GM21825 (cell line): ENCODE measurements around the gene VARS2.
"Not testable (repeated sequence)": the region's sequence is repeated elsewhere in the genome, so short reads cannot be mapped to it uniquely, and the experiment has no call there.

Experiments used
- ATAC-seq: cut with Tn5 transposase; IDR thresholded peaks from one replicate; pipeline ENCODE4 v1.9.1; 2021; ENCODE audit warnings: mild to moderate bottlenecking, moderate library complexity; ENCODE audit not compliant: unreplicated experiment

Gene VARS2

DNA sequence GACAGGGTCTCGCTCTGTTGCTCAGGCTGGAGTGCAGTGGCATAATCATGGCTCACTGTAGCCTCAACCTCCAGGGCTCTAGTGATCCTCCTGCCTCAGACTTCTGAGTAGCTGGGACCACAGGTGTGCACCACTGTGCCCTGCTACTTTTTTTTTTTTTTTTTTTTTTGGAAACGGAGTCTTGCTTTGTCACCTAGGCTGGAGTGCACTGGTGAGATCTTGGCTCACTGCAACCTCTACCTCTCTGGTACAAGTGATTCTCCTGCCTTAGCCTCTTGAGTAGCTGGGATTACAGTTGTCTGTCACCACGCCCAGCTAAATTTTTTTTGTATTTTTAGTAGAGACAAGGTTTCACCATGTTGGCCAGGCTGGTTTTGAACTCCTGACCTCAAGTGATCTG lies 13.0 kb downstream of the VARS2 start:
- not testable (repeated sequence) for ATAC-seq

DNA sequence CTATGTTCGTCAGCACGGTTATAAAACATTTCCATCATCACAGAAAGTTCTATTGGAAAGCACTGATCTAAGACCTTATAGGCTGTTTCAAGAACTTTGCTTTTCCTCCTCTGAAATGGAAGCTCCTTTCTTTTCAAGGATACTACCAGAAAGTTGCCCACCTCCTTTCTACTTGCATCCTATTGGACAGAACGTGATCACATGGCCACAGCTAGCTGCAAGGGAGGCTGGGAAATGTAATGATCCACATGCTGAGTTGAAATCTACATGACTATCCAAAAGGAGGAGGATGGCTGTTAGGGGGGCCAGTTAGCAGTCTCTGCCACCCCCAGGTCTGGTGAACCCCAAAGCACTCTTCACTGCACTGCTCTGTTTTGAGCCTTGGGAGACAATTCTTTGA lies 14.6 kb downstream of the VARS2 start:
- no peak for ATAC-seq

DNA sequence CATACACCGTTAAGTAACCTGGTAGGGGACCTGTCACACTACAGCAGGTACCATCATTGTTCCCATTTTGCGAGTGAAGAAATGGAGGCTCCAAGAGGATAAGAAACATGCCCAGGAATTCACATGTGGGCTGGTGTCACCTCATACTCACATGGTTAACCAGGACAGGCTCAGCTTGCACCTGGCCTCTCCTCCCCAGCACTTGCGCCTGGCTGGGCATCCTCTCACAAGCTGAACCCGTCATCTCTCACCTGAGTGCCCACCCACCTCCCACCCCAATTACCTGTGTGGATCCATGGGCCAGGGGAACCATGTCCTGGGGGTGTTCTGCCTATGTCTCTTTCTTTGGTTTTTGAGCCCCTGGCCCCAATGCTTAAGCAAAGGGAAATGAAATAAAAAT lies 16.5 kb downstream of the VARS2 start:
- ATAC-seq = no peak

DNA sequence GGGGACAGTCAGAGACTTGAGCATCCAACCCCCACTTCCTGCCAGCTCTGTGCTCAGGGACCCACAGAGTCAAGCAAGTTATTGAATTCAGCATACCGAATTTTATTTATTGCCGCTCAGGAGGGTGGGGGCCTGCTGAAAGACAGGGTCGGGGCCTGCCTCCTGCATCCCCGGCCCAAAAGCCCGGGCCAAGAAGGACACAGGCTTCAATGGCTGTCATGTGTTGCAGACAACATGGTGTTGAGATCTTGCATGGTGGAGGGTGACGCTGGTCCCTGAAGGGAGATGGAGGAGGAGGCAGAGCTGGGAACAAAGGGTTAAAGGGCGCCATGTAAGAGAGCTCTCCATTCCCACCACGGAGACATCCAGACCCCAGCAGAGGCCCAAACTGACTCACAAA lies 17.2 kb downstream of the VARS2 start:
- no peak for ATAC-seq

DNA sequence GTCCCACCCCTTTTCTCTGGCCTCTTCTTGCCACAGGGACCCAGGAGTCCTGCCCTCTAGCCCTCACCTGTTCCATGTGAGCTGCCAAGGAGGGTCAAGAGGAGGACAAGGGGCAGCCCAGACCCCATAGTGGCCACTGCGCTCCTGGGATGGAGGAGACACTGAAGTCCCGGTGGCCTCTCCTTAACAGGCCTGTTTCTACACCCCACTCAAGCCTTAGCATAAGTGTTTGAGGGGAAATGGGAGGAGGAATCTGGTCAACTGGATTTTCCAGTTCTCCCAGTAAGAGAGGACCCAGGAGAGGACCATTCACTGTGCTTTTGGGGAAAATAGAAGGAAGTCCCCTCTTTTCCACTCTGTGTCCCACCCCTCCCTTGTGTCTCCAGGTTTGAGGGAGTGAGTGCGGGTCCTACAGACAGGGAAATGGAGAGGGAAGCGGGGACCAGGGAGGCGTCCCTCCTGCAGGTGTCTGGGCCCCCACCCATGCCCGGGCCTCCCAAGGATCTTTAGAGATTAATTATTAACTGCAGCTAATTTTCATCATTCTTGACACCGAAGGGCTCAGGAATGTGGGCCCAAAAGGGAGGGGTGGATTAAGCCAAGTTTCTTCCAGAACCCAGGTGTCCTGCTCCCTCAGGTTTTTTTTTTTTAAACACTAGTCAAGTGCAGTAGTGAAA lies 18.1 kb downstream of the VARS2 start, which contains the start of gene SFTA2:
SFTA2 (minus strand) TSS at position 202 of the 677 bp plus-strand sequence; CDS start at position 128, 74 bp downstream.
- ATAC-seq = no peak

DNA sequence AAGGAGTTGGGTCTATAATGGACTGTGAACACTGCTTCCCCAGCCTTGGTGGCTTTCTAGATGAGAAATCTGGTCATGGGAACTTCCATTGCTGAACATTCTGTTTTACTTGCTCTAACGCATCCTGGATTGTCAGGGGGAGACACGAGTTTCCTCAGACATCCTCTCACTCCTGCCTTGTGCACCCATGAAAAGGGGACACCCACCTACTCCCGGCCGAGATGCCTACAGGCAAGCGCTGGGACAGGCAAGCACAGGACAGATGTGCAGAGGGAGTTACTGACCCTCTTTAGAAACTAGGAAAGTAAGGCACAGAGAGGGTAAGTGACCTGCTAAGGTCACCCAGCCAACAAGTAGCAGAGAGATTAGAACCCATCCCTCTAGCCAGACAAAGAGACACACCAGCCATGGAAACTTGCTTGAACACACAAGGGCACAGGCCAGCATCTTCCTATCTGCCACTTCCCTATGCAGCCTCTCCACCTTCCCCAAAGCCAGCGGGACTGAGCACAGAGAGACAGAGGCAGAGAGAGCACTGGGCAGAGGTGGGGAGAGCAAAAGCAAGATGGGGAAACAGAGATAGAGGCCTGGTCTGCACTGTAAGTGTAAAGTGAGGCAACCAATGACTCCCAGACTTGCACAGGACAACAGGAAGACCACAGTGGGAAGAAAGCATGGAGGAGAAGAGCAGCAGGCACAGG lies 18.8 kb downstream of the VARS2 start:
- ATAC-seq = no peak

DNA sequence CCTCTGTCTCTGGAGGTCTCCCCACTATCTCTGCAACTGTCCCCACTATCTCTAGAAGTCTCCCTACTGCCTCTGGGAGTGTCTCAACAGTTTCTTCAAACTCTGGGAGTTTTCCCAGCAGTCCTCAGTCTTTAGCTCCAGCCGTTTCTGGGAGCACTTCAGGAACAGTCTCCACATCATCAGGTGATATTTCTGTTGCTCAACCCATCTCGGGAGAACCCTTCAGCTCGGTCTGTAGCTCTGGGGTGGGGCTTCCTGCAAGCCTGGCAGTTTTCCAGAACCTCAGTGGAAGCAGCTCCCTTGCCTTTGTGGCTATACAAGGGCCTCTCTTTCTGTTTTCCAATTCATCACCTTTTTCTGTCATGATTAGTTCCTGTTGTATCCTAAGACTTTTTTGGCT lies 21.0 kb downstream of the VARS2 start:
- ATAC-seq = no peak

DNA sequence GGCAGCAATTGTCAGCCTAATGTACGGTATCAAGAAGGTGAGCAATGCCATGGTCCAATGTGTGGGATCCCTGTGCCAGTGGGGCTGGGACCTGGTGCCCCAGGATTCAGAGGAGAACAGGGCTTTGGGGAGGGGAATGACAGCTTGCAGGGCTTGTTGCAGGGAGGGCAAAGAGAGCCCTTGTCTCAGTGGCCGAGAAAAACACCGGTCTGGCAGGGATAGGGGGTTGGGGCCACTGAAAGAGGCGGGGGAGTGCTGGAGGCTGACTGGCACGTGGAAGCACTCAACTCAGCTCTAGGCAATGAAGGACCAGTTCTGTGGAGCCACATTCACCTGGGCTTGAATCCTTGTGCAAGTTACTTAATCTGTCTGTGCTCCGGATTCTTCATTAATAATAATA lies 23.2 kb downstream of the VARS2 start:
- ATAC-seq = no peak

DNA sequence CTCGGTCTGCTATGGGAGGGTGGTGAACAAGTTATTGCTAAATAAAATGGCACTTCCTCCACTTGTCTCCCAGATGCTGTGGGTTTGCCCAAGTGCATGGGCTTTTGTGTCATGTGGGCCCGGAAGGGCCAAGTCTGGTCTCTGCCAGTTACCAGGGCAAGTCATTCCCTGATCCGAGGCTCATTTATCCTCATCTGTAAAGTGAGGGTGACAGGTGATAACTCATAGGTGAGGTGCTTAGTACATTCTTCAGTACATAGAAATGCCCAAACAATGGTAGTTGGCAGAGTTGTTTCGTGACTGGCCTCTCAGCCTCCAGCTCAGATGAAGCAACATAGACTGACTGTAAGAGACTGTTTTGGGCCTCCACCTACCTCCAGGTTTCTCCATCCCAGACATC lies 24.7 kb downstream of the VARS2 start:
- ATAC-seq = no peak

DNA sequence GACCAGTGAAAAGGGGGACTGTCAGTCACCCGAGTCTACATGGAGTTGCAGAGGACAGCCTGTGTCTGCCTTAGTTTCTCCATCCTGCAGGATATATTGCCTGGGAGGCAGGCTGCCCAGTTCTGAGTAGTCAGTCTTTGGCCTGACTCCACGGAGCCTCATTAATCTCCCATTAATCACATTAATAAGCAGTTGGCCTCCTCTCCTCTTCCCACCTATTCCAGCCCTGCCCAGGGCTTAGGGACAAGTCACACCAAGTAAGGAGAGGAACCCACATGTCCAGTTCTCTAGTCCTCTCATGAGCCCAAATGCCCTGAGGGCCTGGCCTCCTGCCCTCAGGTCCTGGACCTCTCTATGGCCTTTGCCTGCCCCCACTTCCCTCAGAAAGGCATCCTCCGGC lies 25.4 kb downstream of the VARS2 start:
- ATAC-seq = no peak

DNA sequence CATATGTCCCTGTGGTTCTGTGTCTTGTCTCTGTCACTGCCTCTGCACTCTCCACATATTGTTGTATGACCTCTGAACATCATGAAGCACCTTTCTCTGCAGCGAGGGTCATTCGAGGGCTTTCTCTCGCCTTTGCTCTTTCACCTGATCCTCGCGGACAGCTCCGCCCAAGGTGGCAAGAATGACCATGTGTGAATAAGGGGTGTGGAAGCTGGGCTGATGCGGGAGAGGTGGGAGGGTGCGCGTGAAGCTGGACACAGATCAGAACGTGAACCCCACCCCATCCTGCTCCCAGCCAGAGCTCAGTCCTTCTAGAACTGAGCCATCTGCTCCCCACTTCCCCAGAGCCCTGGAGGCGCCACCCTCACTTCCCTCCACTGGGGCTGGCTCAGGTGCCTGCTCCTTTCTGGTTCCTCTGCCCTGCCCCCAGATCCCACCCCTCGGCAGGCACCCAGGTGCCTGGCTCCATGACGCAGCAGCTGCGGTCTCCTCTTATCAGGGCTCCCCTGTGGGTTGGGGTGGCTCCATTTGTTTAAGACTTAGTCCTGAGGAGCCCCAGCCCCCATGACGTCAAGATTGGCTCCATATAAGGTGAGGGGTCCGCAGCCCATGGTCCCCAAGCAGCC lies 26.4 kb downstream of the VARS2 start, which contains the start of gene MUCL3:
MUCL3 (plus strand) TSS at position 613 of the 626 bp plus-strand sequence. CDS start 27 bp downstream, outside the sequence.
- ATAC-seq = no peak

DNA sequence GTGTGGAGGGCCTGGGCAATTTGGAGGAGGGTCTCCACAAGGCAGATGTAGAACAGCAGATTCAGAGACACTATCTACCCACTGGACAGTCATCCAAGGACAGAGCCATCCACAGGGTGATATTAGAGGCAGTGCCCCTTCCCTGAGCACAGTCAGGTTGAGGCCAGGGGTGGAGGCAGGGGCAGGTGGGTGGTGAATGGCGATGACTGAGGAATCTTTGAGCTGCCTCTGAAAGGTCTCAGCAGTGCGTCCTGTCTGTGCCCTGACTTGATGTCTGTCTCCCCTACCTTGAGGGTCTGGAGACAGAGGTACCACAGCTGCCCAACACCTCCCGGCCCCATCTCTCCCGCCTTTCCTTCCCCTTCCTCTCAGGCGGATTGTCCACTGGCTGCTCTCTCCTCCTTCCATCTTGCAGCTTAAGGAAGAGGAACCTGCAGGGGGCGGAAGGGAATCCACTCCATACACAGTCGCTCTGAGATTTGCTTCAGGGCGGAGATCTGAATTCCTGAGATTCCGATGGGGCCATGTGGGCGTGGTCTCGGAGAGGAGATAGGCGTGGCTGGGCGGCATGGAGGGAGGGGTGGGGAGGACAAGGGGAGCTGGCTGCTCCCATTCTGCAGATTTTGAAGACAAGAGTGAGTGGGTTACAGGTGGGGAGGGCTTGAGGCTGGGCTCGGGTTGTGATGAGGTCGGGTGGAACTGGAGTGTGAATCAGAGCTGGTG lies 28.5 kb downstream of the VARS2 start:
- ATAC-seq = no peak

DNA sequence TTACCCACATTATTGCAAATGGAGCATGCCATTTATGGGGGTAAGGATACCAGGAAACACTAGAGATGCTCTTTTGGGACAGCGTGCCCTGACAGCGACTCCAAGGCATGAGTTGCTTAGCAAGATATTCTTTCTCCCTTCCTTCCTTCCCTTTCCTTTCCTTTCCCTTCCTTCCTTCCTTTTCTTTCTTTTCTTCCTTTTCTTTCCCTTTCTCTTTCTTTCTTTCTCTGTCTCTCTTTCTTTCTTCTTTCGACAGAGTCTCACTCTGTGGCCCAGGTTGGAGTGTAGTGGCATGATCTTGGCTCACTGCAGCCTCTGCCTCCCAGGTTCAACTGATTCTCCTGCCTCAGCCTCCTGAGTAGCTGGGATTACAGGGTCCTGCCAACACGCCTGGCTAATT lies 30.0 kb downstream of the VARS2 start:
- ATAC-seq = no peak

DNA sequence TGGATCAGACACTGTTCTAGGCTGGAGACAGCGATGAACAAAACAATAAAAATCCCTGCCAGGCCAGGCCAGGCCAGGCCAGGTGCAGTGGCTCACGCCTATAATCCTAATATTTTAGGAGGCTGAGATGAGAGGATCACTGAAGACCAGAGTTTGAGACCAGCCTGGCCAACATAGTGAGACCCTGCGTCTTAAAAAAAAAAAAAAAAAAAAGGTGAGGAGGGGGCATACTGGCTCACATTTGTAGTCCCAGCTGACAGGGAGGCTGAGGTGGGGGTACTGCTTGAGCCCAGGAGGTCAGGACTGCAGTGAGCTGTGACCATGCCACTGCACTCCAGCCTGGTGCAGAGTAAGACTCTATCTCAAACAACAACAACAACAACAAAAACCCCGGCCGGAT lies 31.2 kb downstream of the VARS2 start:
- ATAC-seq = no peak

DNA sequence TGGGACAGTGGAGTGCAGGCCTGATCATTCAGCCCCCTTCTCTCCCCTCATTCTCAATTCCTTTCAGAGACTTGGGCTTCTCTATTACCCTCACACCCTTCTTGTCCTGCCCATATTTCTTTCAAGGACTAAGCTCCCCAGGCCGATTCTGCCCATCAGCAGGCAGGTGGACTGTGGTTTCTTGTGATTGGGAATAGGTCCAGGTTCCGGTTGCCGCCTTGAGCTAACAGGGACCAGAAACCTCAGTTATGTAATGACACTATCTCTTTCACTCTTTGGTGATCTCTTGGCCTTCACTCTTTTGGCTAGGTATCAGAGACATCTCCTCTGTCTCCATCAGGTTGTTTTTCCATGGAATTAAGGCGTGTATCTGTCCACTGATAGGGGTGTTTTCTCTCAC lies 33.2 kb downstream of the VARS2 start:
- no peak for ATAC-seq

DNA sequence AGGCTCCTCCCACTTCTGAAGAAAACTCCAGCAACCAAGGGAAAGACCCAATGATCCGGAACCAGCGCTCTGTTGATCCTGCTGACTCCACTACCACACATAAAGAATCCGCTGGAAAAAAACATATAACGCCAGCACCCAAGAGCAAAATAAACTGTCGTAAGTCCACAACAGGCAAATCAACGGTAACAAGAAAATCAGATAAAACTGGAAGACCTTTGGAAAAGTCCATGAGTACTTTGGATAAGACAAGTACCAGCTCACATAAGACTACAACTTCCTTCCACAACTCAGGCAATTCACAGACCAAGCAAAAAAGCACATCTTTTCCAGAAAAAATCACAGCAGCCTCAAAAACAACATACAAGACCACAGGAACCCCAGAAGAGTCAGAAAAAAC lies 34.8 kb downstream of the VARS2 start:
- no peak for ATAC-seq

DNA sequence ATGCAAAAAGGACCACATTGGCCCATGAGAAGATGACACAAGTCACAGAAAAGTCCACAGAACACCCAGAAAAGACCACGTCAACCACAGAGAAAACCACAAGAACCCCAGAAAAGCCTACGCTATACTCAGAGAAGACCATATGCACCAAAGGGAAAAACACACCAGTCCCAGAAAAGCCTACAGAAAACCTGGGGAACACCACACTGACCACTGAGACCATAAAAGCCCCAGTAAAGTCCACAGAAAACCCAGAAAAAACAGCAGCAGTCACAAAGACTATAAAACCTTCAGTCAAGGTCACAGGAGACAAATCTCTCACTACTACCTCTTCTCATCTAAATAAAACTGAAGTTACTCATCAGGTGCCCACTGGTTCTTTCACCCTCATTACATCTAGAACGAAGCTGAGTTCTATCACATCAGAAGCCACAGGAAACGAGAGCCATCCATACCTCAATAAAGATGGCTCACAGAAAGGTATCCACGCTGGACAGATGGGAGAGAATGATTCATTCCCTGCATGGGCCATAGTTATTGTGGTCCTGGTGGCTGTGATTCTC lies 38.0 kb downstream of the VARS2 start:
- no peak for ATAC-seq

DNA sequence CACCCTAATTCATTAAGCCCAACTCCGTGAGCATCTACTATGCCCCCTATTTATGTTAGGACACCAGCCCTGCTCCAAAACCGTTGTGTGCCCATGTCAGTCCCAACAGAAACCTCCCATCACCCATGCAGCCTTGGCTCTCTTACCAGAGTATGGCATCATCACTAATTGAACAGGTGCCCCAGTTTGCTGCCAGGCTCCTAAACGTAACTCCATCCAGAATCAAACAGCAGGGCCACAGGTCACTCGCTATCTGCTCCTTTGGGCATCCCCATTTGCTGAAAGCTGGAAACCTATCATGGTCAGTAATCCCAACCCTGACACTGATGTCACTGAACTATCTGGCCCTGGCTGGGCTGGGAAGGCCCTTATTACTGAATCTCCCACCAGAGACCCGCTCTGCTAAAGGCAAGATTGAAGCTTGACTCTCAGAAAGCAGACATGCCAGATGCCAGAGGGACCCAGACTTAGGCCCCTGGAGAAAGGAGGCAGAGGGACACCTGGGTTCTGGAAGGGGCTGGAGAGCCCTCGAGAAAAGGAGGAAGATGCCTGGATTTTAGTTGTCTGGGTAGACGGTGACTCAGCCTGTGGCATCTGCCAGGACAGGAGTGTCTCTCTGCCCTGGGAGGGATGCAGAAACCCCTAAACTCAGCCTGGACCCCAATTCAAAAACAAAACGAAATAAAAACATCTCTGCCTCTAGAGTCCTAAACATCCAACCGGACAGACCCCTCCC lies 40.8 kb downstream of the VARS2 start:
- no peak for ATAC-seq

DNA sequence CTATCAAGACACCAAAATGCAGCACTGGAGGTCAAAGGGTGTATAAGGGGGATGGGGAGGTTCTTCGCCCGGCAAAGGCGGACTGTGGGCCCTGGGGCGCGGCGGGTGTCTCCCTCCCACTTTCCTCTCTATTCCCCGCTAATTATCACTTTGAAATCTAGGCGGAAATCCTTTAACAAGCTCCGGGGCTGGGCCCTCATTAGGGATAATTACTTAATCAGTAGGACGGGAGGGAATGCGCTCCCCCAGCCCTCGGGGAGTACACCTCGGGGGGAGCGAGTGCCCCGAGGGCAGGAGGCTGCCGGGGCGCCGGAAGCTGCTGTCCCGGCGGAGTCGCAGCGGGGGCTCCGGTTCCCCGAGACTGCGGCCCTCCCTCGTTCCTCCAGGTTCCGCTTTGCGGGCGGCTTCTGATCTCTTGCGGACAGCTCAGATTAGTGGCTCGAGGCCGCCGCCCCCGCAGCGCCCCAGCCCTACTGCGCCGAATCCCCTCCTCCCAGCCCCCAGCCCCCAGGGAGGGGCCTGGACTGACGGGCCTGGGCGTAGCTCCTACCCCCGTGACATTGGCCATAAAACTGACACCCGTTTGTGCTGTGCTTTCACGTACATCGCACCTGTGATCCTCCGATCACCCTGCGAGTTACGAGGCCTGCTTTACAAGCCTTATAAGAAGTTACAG lies 41.5 kb downstream of the VARS2 start:
- peak; percentile 61 for ATAC-seq

DNA sequence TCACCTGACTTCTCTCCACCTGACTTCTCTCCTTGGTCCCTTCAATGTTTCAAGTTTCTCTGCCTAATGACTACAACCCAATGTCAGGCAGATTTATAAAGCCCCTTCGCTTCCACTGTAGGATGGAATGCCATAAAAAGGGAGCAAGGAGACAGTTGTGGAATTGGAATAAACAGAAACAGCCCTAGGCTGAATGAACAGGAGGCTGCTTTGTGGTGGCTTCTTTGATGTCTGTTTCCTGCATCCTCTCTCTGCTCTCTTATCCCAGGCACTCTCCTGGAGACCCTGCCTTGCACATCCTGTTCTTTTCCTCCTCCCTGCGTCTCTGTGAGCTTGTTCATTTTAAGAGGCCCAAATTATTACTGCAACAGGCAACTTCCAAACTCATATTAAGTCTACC lies 43.7 kb downstream of the VARS2 start:
- ATAC-seq = no peak
